ENCODE results near the gene UGT2A3. TPM values are rescaled to one million over a fixed set of nuclear protein-coding genes. Genes with fewer than 3 reads are reported as not detected.
"Not testable (repeated sequence)": the region's sequence is repeated elsewhere in the genome, so short reads cannot be mapped to it uniquely, and the experiment has no call there.

Gene UGT2A3
- total and polyA plus RNA-seq, 4 donors: 0.18 TPM; not detected in 3

DNA sequence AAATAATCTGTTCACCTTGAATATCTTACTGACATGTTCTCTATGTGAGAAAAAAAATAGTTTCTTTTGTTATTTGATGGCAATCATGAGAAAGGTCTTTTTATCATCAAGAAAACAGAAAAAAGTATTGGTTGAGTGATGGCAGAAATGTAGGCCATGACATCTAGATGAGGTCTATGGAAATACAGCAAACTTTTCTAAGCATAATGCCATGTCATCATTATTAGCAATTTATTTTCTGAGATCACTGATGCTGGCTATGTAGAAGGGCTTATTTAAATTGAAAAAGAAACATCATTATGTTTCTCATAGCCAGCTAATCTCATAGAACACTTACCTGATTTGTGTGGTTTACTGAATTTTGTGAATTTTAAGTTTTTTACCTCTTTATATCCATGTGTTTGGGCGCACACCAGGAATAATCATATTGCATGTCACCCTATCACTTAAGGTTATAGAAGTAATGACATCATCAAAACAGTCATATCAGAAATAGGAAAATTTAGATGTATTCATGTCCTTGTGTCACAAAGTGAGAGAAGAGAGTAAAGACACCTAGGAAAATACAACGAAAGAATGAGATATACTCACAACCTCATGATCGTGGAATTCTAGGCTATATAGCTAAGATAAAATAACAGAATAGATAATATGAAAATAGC, 22.4 kb downstream of the UGT2A3 start:
- no peak overlapping the region for H3K4me3 ChIP-seq
- WGBS, 2 donors: 59 to 62% methylated on average over 3 of the region's 3 CpGs
- ATAC-seq (ENCODE audit: insufficient read depth, low FRiP score) (no peak), DNase-seq (no peak)
- no peak overlapping the region for H3K27ac ChIP-seq (ENCODE audit: low read depth in 1 of 2, low read length in 1 of 2)
- TF ChIP-seq CTCF (IDR thresholded peaks at IDR 0.05; ENCODE audit: control extremely low read depth, extremely low read depth): no peak
- no peaks in the 10 kb centered on the region for H3K9me3 ChIP-seq (ENCODE audit: control insufficient read depth in 4 of 4, insufficient read depth in 3 of 4, low read length in 3 of 4)
- H3K27me3 ChIP-seq (ENCODE audit: control insufficient read depth in 3 of 3, insufficient read depth in 3 of 3, low read length in 2 of 3): no peaks in the 10 kb centered on the region
- H3K9ac ChIP-seq (ENCODE audit: insufficient read depth in 1 of 2, low read length in 2 of 2): no peak overlapping the region
- H3K4me1 ChIP-seq (ENCODE audit: control insufficient read depth in 5 of 5, insufficient read depth in 5 of 5, low read length in 5 of 5): no peaks in the 10 kb centered on the region
- no peaks in the 10 kb centered on the region for H3K36me3 ChIP-seq (ENCODE audit: control insufficient read depth in 4 of 4, insufficient read depth in 4 of 4, low read length in 4 of 4)

DNA sequence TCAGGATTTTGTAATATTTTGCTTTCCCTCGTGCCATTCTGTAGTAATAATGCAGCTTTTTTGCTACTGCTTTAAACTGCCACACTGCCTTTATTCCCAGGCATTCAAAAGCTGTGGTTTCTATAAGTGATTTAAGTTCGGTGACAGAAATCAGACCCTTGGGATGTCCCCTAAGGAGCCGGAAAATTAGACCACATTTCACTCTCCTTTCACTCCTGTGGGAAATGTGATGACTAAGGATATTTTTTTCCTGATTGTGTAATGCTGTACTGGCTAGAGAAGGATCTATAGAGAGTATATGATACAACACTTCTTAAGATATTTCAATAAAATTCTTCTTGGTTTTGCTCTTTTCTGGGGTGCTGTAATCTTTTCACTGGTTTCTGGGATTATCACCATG, 24.4 kb downstream of the UGT2A3 start:
- 65 to 66% methylated on average over 3 of the region's 3 CpGs for WGBS, 2 donors
- no peak for TF ChIP-seq CTCF (IDR thresholded peaks at IDR 0.05; ENCODE audit: control extremely low read depth, extremely low read depth)
- Histone ChIP-seq H3K9me3 (ENCODE audit: control insufficient read depth in 4 of 4, insufficient read depth in 3 of 4, low read length in 3 of 4) (no peaks in the 10 kb centered on the region), H3K27ac (ENCODE audit: low read depth in 1 of 2, low read length in 1 of 2) (no peak overlapping the region), H3K4me3 (no peak overlapping the region), H3K36me3 (ENCODE audit: control insufficient read depth in 4 of 4, insufficient read depth in 4 of 4, low read length in 4 of 4) (no peaks in the 10 kb centered on the region), H3K27me3 (ENCODE audit: control insufficient read depth in 3 of 3, insufficient read depth in 3 of 3, low read length in 2 of 3) (no peaks in the 10 kb centered on the region), H3K4me1 (ENCODE audit: control insufficient read depth in 5 of 5, insufficient read depth in 5 of 5, low read length in 5 of 5) (no peaks in the 10 kb centered on the region), H3K9ac (ENCODE audit: insufficient read depth in 1 of 2, low read length in 2 of 2) (no peak overlapping the region)
- ATAC-seq (ENCODE audit: insufficient read depth, low FRiP score) (no peak), DNase-seq (no peak)

DNA sequence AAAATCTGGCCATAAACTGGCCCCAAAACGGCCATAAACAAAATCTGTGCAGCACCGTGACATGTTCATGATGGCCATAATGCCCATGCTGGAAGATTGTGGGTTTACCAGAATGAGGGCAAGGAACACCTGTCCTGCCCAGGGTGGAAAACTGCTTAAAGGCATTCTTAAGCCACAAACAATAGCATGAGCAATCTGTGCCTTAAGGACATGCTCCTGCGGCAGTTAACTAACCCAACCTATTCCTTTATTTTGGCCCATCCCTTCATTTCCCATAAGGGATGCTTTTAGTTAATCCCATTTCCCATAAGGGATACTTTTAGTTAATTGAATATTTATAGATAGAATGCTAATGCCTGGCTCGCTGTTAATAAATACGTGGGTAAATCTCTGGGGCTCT, 29.4 kb downstream of the UGT2A3 start:
- H3K27ac ChIP-seq (ENCODE audit: low read depth in 1 of 2, low read length in 1 of 2); ATAC-seq (ENCODE audit: insufficient read depth, low FRiP score); H3K27me3 ChIP-seq (ENCODE audit: control insufficient read depth in 3 of 3, insufficient read depth in 3 of 3, low read length in 2 of 3); H3K9me3 ChIP-seq (ENCODE audit: control insufficient read depth in 4 of 4, insufficient read depth in 3 of 4, low read length in 3 of 4); DNase-seq; H3K9ac ChIP-seq (ENCODE audit: insufficient read depth in 1 of 2, low read length in 2 of 2); H3K4me1 ChIP-seq (ENCODE audit: control insufficient read depth in 5 of 5, insufficient read depth in 5 of 5, low read length in 5 of 5); H3K36me3 ChIP-seq (ENCODE audit: control insufficient read depth in 4 of 4, insufficient read depth in 4 of 4, low read length in 4 of 4); H3K4me3 ChIP-seq: not testable (repeated sequence)
- WGBS, 2 donors: 57 to 77% methylated on average over 5 of the region's 5 CpGs

DNA sequence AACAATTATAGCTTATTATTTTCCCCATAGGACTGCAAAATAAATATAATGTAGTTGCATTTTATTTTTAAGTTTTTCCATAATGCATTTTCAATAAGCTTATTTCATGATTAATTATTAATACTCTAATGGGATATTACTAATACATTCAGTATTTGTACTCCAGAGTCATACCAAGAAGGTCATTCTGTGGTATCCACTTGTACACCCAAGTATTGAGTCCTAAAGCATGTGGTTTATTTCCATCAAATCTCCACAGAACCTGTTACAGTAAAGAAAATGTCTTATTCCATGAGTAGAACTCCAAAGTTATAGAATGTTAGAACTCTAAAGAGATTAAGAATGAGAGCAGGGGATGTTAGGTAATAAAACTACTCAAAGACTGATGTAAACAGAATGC, 30.6 kb downstream of the UGT2A3 start:
- no peak for DNase-seq

More for the DNA sequence above, 30.6 kb downstream of the UGT2A3 start:
- H3K4me1 ChIP-seq (ENCODE audit: control insufficient read depth in 5 of 5, insufficient read depth in 5 of 5, low read length in 5 of 5): no peaks in the 10 kb centered on the region
- no peaks in the 10 kb centered on the region for H3K9me3 ChIP-seq (ENCODE audit: control insufficient read depth in 4 of 4, insufficient read depth in 3 of 4, low read length in 3 of 4)
- no peak for TF ChIP-seq CTCF (IDR thresholded peaks at IDR 0.05; ENCODE audit: control extremely low read depth, extremely low read depth)
- H3K27me3 ChIP-seq (ENCODE audit: control insufficient read depth in 3 of 3, insufficient read depth in 3 of 3, low read length in 2 of 3): no peaks in the 10 kb centered on the region
- H3K36me3 ChIP-seq (ENCODE audit: control insufficient read depth in 4 of 4, insufficient read depth in 4 of 4, low read length in 4 of 4): no peaks in the 10 kb centered on the region
- no peak overlapping the region for H3K4me3 ChIP-seq
- no peak overlapping the region for H3K27ac ChIP-seq (ENCODE audit: low read depth in 1 of 2, low read length in 1 of 2)
- no peak overlapping the region for H3K9ac ChIP-seq (ENCODE audit: insufficient read depth in 1 of 2, low read length in 2 of 2)
- no peak for ATAC-seq (ENCODE audit: insufficient read depth, low FRiP score)

Measured in lung (tissue), 12 donors.